H1 (cell line): Measurements from ENCODE around the gene MRPS16. TPM values are rescaled to one million over a fixed set of nuclear protein-coding genes. Genes with fewer than 3 reads are reported as not detected.

Experiments
- CTCF ChIA-PET: fragments of 300-600 bp; sonication (Branson Sonifier 250); formaldehyde crosslinking; loops from one replicate; lab custom pipeline; 2021; ENCODE audit not compliant: partially characterized antibody; lab: Charles Lee
- POLR2A ChIA-PET: fragments of 300-600 bp; sonication (Branson Sonifier 250); formaldehyde crosslinking; loops from one replicate; lab custom pipeline; 2021; ENCODE audit warnings: inconsistent platforms; ENCODE audit not compliant: partially characterized antibody; lab: Charles Lee
- DNase-seq, 2 experiments: peaks; one replicate each; pipeline versions ENCODE4 v3.0.0 to v3.0.0-alpha.2; 2010 to 2022; ENCODE audit warnings: low spot score in 2 of 2, low read depth in 1 of 2, mixed read lengths in 1 of 2
- FAIRE-seq: peaks from 2 replicates; lab custom pipeline; 2011; peaks lifted over from hg19 to GRCh38; lab: Jason Lieb, UNC
- H2AFZ ChIP-seq: 2 replicates; pipeline ENCODE4 v1.8.1; 2012; ENCODE audit warnings: low read length, inconsistent platforms
- H2AK5ac ChIP-seq: 2 replicates; pipeline ENCODE4 v1.6.1; 2013; ENCODE audit warnings: low read depth, low read length
- H2BK120ac ChIP-seq: replicated peaks from 2 replicates; pipeline ENCODE3; 2013; ENCODE audit warnings: low read depth, low read length, inconsistent platforms
- H2BK12ac ChIP-seq: 2 replicates; pipeline ENCODE4 v1.6.1; 2013; ENCODE audit warnings: low read depth, low read length
- H2BK15ac ChIP-seq: 2 replicates; pipeline ENCODE4 v1.6.1; 2013; ENCODE audit warnings: low read length
- H2BK20ac ChIP-seq: 2 replicates; pipeline ENCODE4 v1.6.1; 2013; ENCODE audit warnings: low read length
- H2BK5ac ChIP-seq: 2 replicates; pipeline ENCODE4 v1.6.1; 2013; ENCODE audit warnings: low read depth, low read length
- H3K14ac ChIP-seq: 2 replicates; pipeline ENCODE4 v1.6.1; 2013; ENCODE audit warnings: inconsistent platforms; ENCODE audit not compliant: insufficient read length
- H3K18ac ChIP-seq: 2 replicates; pipeline ENCODE4 v1.6.1; 2013; ENCODE audit warnings: low read length; ENCODE audit errors: extremely low read depth
- H3K23ac ChIP-seq: 2 replicates; pipeline ENCODE4 v1.6.1; 2013; ENCODE audit warnings: inconsistent platforms; ENCODE audit not compliant: insufficient read length
- H3K23me2 ChIP-seq: 2 replicates; pipeline ENCODE4 v1.6.1; 2013; ENCODE audit warnings: low read depth, low read length
- H3K27ac ChIP-seq: 2 replicates; pipeline ENCODE4 v1.6.1; 2011; ENCODE audit warnings: low read depth, low read length, inconsistent platforms
- H3K27me3 ChIP-seq, 4 experiments: replicated peaks in 1 of 4; 1 replicate in 1 of 4; 2 replicates in 3 of 4; pipeline versions ENCODE4 v1.6.1 to v1.8.1; 2011 to 2013; ENCODE audit warnings: low read length in 3 of 4, mild to moderate bottlenecking in 3 of 4, inconsistent platforms in 2 of 4, mixed read lengths in 2 of 4, moderate library complexity in 1 of 4; ENCODE audit not compliant: control insufficient read depth in 3 of 4, insufficient read depth in 3 of 4; ENCODE audit errors: extremely low read depth in 1 of 4
- H3K36me3 ChIP-seq, 4 experiments: 2 replicates each; pipeline versions ENCODE4 v1.6.1 to v1.8.1; 2011 to 2013; ENCODE audit warnings: mild to moderate bottlenecking in 4 of 4, low read length in 3 of 4, moderate library complexity in 2 of 4, control low read depth in 1 of 4, inconsistent platforms in 1 of 4; ENCODE audit not compliant: insufficient read depth in 4 of 4, control insufficient read depth in 2 of 4
- H3K4ac ChIP-seq: replicated peaks from 2 replicates; pipeline ENCODE3; 2013; ENCODE audit warnings: low read length, low read depth, mixed read lengths, inconsistent platforms; ENCODE audit not compliant: insufficient read length
- H3K4me1 ChIP-seq, 4 experiments: replicated peaks in 1 of 4; 1 replicate in 1 of 4; 2 replicates in 3 of 4; pipeline versions ENCODE4 v1.6.1 to v1.8.1; 2011 to 2013; ENCODE audit warnings: low read length in 3 of 4, inconsistent platforms in 2 of 4, mixed read lengths in 1 of 4; ENCODE audit not compliant: insufficient read depth in 4 of 4, control insufficient read depth in 3 of 4
- H3K4me2 ChIP-seq, 2 experiments: 2 replicates each; pipeline versions ENCODE4 v1.6.1 to v1.8.1; 2011 to 2013; ENCODE audit warnings: low read depth in 2 of 2, low read length in 2 of 2, control low read depth in 1 of 2, inconsistent platforms in 1 of 2, mild to moderate bottlenecking in 1 of 2; ENCODE audit not compliant: insufficient read depth in 1 of 2
- H3K4me3 ChIP-seq, 4 experiments: fragments of 200-600, 300-600 bp in 1 of 4; sonication (generic), shearing (Covaris generic), sonication (Bioruptor Twin) in 1 of 4; 2 replicates each; pipeline versions ENCODE4 v1.5.1 to v1.8.1; 2011 to 2016; ENCODE audit warnings: low read length in 4 of 4, low read depth in 3 of 4, control low read depth in 2 of 4, inconsistent platforms in 2 of 4, mild to moderate bottlenecking in 2 of 4, mixed read lengths in 1 of 4, moderate library complexity in 1 of 4; ENCODE audit not compliant: insufficient read depth in 2 of 4; ENCODE audit errors: extremely low read depth in 1 of 4
- H3K56ac ChIP-seq: replicated peaks from 2 replicates; pipeline ENCODE3; 2013; ENCODE audit warnings: low read depth, mild to moderate bottlenecking, mixed read lengths, low read length, inconsistent platforms; ENCODE audit not compliant: insufficient read length
- H3K79me1 ChIP-seq: 2 replicates; pipeline ENCODE4 v1.6.1; 2013; ENCODE audit warnings: low read depth, low read length, control low read depth
- H3K79me2 ChIP-seq, 2 experiments: 2 replicates each; pipeline versions ENCODE4 v1.6.1 to v1.8.1; 2012 to 2013; ENCODE audit warnings: low read length in 2 of 2, mild to moderate bottlenecking in 2 of 2, inconsistent platforms in 1 of 2; ENCODE audit not compliant: insufficient read depth in 2 of 2, control insufficient read depth in 1 of 2
- H3K9ac ChIP-seq, 4 experiments: replicated peaks in 1 of 4; 1 replicate in 1 of 4; 2 replicates in 3 of 4; pipeline versions ENCODE4 v1.6.1 to v1.8.1; 2011 to 2013; ENCODE audit warnings: low read depth in 3 of 4, low read length in 3 of 4, control low read depth in 2 of 4, mild to moderate bottlenecking in 2 of 4, moderate library complexity in 2 of 4, inconsistent platforms in 1 of 4; ENCODE audit errors: extremely low read depth in 1 of 4
- H3K9me3 ChIP-seq, 2 experiments: 2 replicates each; pipeline versions ENCODE4 v1.6.1 to v1.8.1; 2012 to 2013; ENCODE audit warnings: mild to moderate bottlenecking in 2 of 2, moderate library complexity in 2 of 2, control low read depth in 1 of 2, inconsistent platforms in 1 of 2, low read depth in 1 of 2, low read length in 1 of 2, mixed read lengths in 1 of 2; ENCODE audit not compliant: insufficient read depth in 2 of 2
- H4K20me1 ChIP-seq, 2 experiments: replicated peaks in 1 of 2; 2 replicates each; pipeline versions ENCODE3 to v1.8.1; 2011 to 2013; ENCODE audit warnings: inconsistent platforms in 2 of 2, low read length in 2 of 2, mild to moderate bottlenecking in 1 of 2; ENCODE audit not compliant: insufficient read depth in 2 of 2, control insufficient read depth in 1 of 2
- H4K5ac ChIP-seq: 2 replicates; pipeline ENCODE4 v1.6.1; 2013; ENCODE audit warnings: low read length, low read depth, mixed read lengths, inconsistent platforms; ENCODE audit not compliant: insufficient read length
- H4K8ac ChIP-seq: 2 replicates; pipeline ENCODE4 v1.8.0; 2013; ENCODE audit warnings: mild to moderate bottlenecking, moderate library complexity, low read length, inconsistent platforms; ENCODE audit not compliant: insufficient read depth; ENCODE audit errors: extremely low read depth
- H4K91ac ChIP-seq: replicated peaks from 2 replicates; pipeline ENCODE3; 2013; ENCODE audit warnings: low read length, mixed read lengths, inconsistent platforms; ENCODE audit not compliant: insufficient read length
- SIN3A ChIP-seq, 2 experiments: IDR thresholded peaks in 1 of 2; conservative IDR thresholded peaks in 1 of 2; 2 replicates each; pipeline ENCODE4 v1.6.1; 2011 to 2012; ENCODE audit warnings: low read length in 2 of 2, improper control_type of control experiment in 1 of 2, low read depth in 1 of 2, mild to moderate bottlenecking in 1 of 2
- SP4 ChIP-seq: IDR thresholded peaks from 2 replicates; pipeline ENCODE4 v1.6.1; 2012; ENCODE audit warnings: low read length, inconsistent platforms
- WGBS, 2 experiments: shearing (Covaris generic) in 1 of 2; methylation state at CpG; one replicate each; pipeline versions ENCODE4 v1.1.6 to v1.1.7; 2013 to 2015; ENCODE audit warnings: low lambda C conversion rate in 2 of 2, mixed read lengths in 2 of 2, inconsistent platforms in 1 of 2, low coverage in 1 of 2, missing lambda C conversion rate in 1 of 2; ENCODE audit not compliant: insufficient replicate concordance in 2 of 2, insufficient coverage in 1 of 2, insufficient read length in 1 of 2; ENCODE audit errors: extremely low coverage in 1 of 2, missing lambda C conversion rate in 1 of 2; 5-methylcytosine and 5-hydroxymethylcytosine counted together
- polyA plus RNA-seq, 7 experiments: library from polyadenylated mRNA; depleted of rRNA in 3 of 7; stranded (reverse) in 5 of 7; unstranded in 2 of 7; fragments of >200 nt in 5 of 7; fragments of 200-250 nt in 2 of 7; gene quantifications; 1 replicate in 5 of 7; 2 replicates in 1 of 7; 4 replicates in 1 of 7; pipeline versions ENCODE4 v1.2.1 to v1.2.3, GENCODE V29; 2011 to 2013; ENCODE audit warnings: missing spikeins in 2 of 7, mixed read lengths in 2 of 7
- total RNA-seq: library from RNA; stranded (reverse); fragmentation: NEBNext Ultra II Directional; extraction: Animal tissue kit (Norgen Biotek cat#: 25700); gene quantifications from 2 replicates; pipeline ENCODE4 v1.2.1, GENCODE V29; 2021
- TF ChIP-seq, protein P1 (sequence below): IDR thresholded peaks from 2 replicates; pipeline ENCODE4 v1.6.1; 2012; ENCODE audit warnings: inconsistent platforms

The MRPS16 gene
- total and polyA plus RNA-seq, 2 of the 8 experiments (the other 6 are each of a cell fraction or from before 2014, with no cell fraction given) = 125 to 203 TPM

DNA sequence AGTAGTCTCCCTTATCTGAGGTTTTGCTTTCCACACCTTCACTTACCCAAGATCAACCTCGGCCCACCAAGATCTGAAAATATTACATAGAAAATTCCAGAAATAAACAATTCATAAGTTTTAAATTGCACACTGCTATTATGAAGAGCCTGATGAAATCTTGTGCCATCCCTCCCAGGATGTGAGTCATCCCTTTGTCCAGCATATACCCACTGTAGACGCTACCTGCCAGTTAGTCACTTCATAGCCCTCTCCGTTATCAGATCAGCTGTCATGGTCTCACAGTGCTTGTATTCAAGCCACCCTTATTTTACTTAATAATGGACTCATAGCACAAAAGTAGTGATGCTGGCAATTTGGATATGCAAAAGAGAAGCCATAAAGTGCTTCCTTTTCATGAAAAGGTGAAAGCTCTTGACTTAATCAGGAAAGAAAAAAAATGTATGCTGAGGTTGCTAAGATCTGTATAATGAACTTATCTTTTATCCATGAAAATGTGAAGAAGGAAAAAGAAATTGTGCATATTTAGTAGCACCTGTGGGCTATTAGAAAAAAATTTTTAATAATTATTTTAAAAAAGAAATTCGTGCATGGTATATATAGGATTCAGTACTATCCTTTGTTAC, 9.8 kb upstream of the MRPS16 start:
- 85% methylated on average over 4 of the region's 4 CpGs; no CpG with 5 or more reads in 1 of the 2 experiments for WGBS, 2 experiments

More for the DNA sequence above, 9.8 kb upstream of the MRPS16 start:
- FAIRE-seq (no peak), DNase-seq (no peak)
- no peak for TF ChIP-seq SP4
- no peak for TF ChIP-seq SIN3A (conservative IDR thresholded peaks at IDR 0.05 in 1 of 2, IDR thresholded peaks at IDR 0.05 in 1 of 2; ENCODE audit: low read depth in 1 of 2, low read length in 2 of 2)
- TF ChIP-seq, protein P1, sequence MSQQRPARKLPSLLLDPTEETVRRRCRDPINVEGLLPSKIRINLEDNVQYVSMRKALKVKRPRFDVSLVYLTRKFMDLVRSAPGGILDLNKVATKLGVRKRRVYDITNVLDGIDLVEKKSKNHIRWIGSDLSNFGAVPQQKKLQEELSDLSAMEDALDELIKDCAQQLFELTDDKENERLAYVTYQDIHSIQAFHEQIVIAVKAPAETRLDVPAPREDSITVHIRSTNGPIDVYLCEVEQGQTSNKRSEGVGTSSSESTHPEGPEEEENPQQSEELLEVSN = no peak
- Histone ChIP-seq H3K9ac (no peak overlapping the region), H3K18ac (no peak overlapping the region), H3K27me3 (no peaks in the 10 kb centered on the region), H3K79me2 (no peaks in the 10 kb centered on the region), H2BK20ac (no peak overlapping the region), H4K5ac (no peak overlapping the region), H4K20me1 (no peaks in the 10 kb centered on the region), H3K14ac (no peak overlapping the region), H4K91ac (no peak overlapping the region), H3K4me2 (no peak overlapping the region), H2AFZ (no peak overlapping the region), H2AK5ac (no peak overlapping the region), H3K4me1 (no peaks in the 10 kb centered on the region), H2BK120ac (no peak overlapping the region), H3K79me1 (no peaks in the 10 kb centered on the region), H3K27ac (no peak overlapping the region), H3K9me3 (peaks cover 6 to 7% of the 10 kb centered on the region in 2 experiments; a peak in 1 of 4 replicates), H2BK12ac (no peak overlapping the region), H2BK5ac (no peak overlapping the region), H3K36me3 (no peaks in the 10 kb centered on the region), H2BK15ac (no peak overlapping the region), H3K23ac (no peak overlapping the region), H3K4ac (no peak overlapping the region), H3K23me2 (no peaks in the 10 kb centered on the region), H3K4me3 (no peak overlapping the region), H3K56ac (no peak overlapping the region), H4K8ac (no peak overlapping the region)
- ChIA-PET CTCF (no interaction called here), POLR2A (interaction anchor here (1.2 to 1.7 kb wide), 3 partner anchors 8 to 15 kb away, joined by 4 to 8 read pairs (median 6); partner anchors contain the start of gene DNAJC9)
